Measurements from ENCODE around the gene SAA1. TPM values are rescaled to one million over a fixed set of nuclear protein-coding genes. Genes with fewer than 3 reads are reported as not detected.

SAA1 gene
- not detected in 2 replicates for total RNA-seq

GRCh38 chr11:18265949-18266348 lies at the start of gene SAA1:
Gene SAA1 (plus strand): TSS chr11:18266264. CDS start chr11:18266888, 624 bp downstream.
- H3K4me3 Mint-ChIP-seq, result no peak within 1 kb of the TSS
- no peaks in the 10 kb centered on the region for H3K9me3 Mint-ChIP-seq
- intact Hi-C loops (cut with micrococcal nuclease), result no loop called here
- H3K4me1 Mint-ChIP-seq, result peaks cover 8% of the 10 kb centered on the region
- peaks cover 2% of the 10 kb centered on the region for H3K27me3 Mint-ChIP-seq
- no peak within 1 kb of the TSS for H3K27ac Mint-ChIP-seq
- DNase-seq, result no peak
- H3K36me3 Mint-ChIP-seq (ENCODE audit: low read depth), result no peaks in the 10 kb centered on the region

GRCh38 chr11:18221274-18221876 lies 44.7 kb upstream of the SAA1 start:
- DNase-seq, result no peak
- peaks cover 42% of the 10 kb centered on the region for H3K27me3 Mint-ChIP-seq
- no peak overlapping the region for H3K4me3 Mint-ChIP-seq
- intact Hi-C loops (cut with micrococcal nuclease), result no loop called here
- H3K9me3 Mint-ChIP-seq, result no peaks in the 10 kb centered on the region
- H3K36me3 Mint-ChIP-seq (ENCODE audit: low read depth), result no peaks in the 10 kb centered on the region
- H3K27ac Mint-ChIP-seq, result no peak overlapping the region
- no peaks in the 10 kb centered on the region for H3K4me1 Mint-ChIP-seq

GRCh38 chr11:18222814-18223421 lies 43.1 kb upstream of the SAA1 start:
- intact Hi-C loops (cut with micrococcal nuclease), result no loop called here
- H3K36me3 Mint-ChIP-seq (ENCODE audit: low read depth), result no peaks in the 10 kb centered on the region
- H3K4me1 Mint-ChIP-seq, result no peaks in the 10 kb centered on the region
- H3K27me3 Mint-ChIP-seq, result peaks cover 33% of the 10 kb centered on the region
- no peak for DNase-seq
- H3K27ac Mint-ChIP-seq, result no peak overlapping the region
- no peaks in the 10 kb centered on the region for H3K9me3 Mint-ChIP-seq
- no peak overlapping the region for H3K4me3 Mint-ChIP-seq

GRCh38 chr11:18223591-18224387 lies 42.3 kb upstream of the SAA1 start:
- Mint-ChIP-seq H3K27me3 (peaks cover 25% of the 10 kb centered on the region), H3K4me3 (no peak overlapping the region), H3K36me3 (ENCODE audit: low read depth) (no peaks in the 10 kb centered on the region), H3K9me3 (no peaks in the 10 kb centered on the region), H3K27ac (no peak overlapping the region), H3K4me1 (no peaks in the 10 kb centered on the region)
- DNase-seq, result no peak
- intact Hi-C loops (cut with micrococcal nuclease), result no loop called here

GRCh38 chr11:18225913-18226312 lies 40.2 kb upstream of the SAA1 start:
- no peaks in the 10 kb centered on the region for H3K4me1 Mint-ChIP-seq
- no peak overlapping the region for H3K27ac Mint-ChIP-seq
- H3K9me3 Mint-ChIP-seq, result no peaks in the 10 kb centered on the region
- peaks cover 13% of the 10 kb centered on the region for H3K27me3 Mint-ChIP-seq
- H3K4me3 Mint-ChIP-seq, result no peak overlapping the region
- intact Hi-C loops (cut with micrococcal nuclease), result no loop called here
- DNase-seq, result no peak
- no peaks in the 10 kb centered on the region for H3K36me3 Mint-ChIP-seq (ENCODE audit: low read depth)

GRCh38 chr11:18229501-18229900 lies 36.6 kb upstream of the SAA1 start:
- no peak overlapping the region for H3K27ac Mint-ChIP-seq
- DNase-seq, result no peak
- H3K27me3 Mint-ChIP-seq, result peaks cover 22% of the 10 kb centered on the region
- H3K9me3 Mint-ChIP-seq, result no peaks in the 10 kb centered on the region
- no peaks in the 10 kb centered on the region for H3K36me3 Mint-ChIP-seq (ENCODE audit: low read depth)
- H3K4me1 Mint-ChIP-seq, result no peaks in the 10 kb centered on the region
- intact Hi-C loops (cut with micrococcal nuclease), result no loop called here
- H3K4me3 Mint-ChIP-seq, result no peak overlapping the region

GRCh38 chr11:18230859-18231258 lies 35.2 kb upstream of the SAA1 start:
- Mint-ChIP-seq H3K4me3 (no peak overlapping the region), H3K9me3 (no peaks in the 10 kb centered on the region), H3K27ac (no peak overlapping the region), H3K27me3 (peaks cover 24% of the 10 kb centered on the region), H3K4me1 (no peaks in the 10 kb centered on the region), H3K36me3 (ENCODE audit: low read depth) (no peaks in the 10 kb centered on the region)
- no peak for DNase-seq
- intact Hi-C loops (cut with micrococcal nuclease), result no loop called here

- DNase-seq, result no peak
- intact Hi-C loops (cut with micrococcal nuclease), result no loop called here
- Mint-ChIP-seq H3K27ac (no peak overlapping the region), H3K9me3 (no peaks in the 10 kb centered on the region), H3K4me1 (no peaks in the 10 kb centered on the region), H3K27me3 (peaks cover 42% of the 10 kb centered on the region), H3K36me3 (ENCODE audit: low read depth) (no peaks in the 10 kb centered on the region), H3K4me3 (no peak overlapping the region)
Observed at GRCh38 chr11:18233912-18234311, 32.2 kb upstream of the SAA1 start.

- H3K27ac Mint-ChIP-seq, result no peak overlapping the region
- H3K4me1 Mint-ChIP-seq, result no peaks in the 10 kb centered on the region
- H3K36me3 Mint-ChIP-seq (ENCODE audit: low read depth), result no peaks in the 10 kb centered on the region
- H3K9me3 Mint-ChIP-seq, result no peaks in the 10 kb centered on the region
- peaks cover 50% of the 10 kb centered on the region for H3K27me3 Mint-ChIP-seq
- H3K4me3 Mint-ChIP-seq, result no peak overlapping the region
- intact Hi-C loops (cut with micrococcal nuclease), result no loop called here
- DNase-seq, result no peak
Observed at GRCh38 chr11:18235394-18236334, 30.4 kb upstream of the SAA1 start.

GRCh38 chr11:18236664-18237356 lies 29.3 kb upstream of the SAA1 start, which contains the start of gene SAA4:
Gene SAA4 (minus strand): TSS chr11:18236802. CDS start chr11:18235926, 876 bp downstream.
- Mint-ChIP-seq H3K9me3 (no peaks in the 10 kb centered on the region), H3K27me3 (peaks cover 58% of the 10 kb centered on the region), H3K4me3 (no peak within 1 kb of the TSS), H3K4me1 (no peaks in the 10 kb centered on the region), H3K36me3 (ENCODE audit: low read depth) (no peaks in the 10 kb centered on the region), H3K27ac (no peak within 1 kb of the TSS)
- intact Hi-C loops (cut with micrococcal nuclease), result no loop called here
- DNase-seq, result no peak

GRCh38 chr11:18239655-18240054 lies 26.4 kb upstream of the SAA1 start:
- no peak overlapping the region for H3K27ac Mint-ChIP-seq
- no peaks in the 10 kb centered on the region for H3K36me3 Mint-ChIP-seq (ENCODE audit: low read depth)
- no peaks in the 10 kb centered on the region for H3K9me3 Mint-ChIP-seq
- DNase-seq, result no peak
- H3K4me1 Mint-ChIP-seq, result peaks cover 5% of the 10 kb centered on the region
- intact Hi-C loops (cut with micrococcal nuclease), result loop anchor here (5.0 to 10.0 kb wide), 5 partner anchors 158 to 525 kb away; partner anchors contain the start of genes SPTY2D1 and TSG101
- H3K27me3 Mint-ChIP-seq, result peaks cover 55% of the 10 kb centered on the region
- no peak overlapping the region for H3K4me3 Mint-ChIP-seq

- Mint-ChIP-seq H3K9me3 (no peaks in the 10 kb centered on the region), H3K4me3 (no peak overlapping the region), H3K4me1 (peaks cover 26% of the 10 kb centered on the region), H3K36me3 (ENCODE audit: low read depth) (no peaks in the 10 kb centered on the region), H3K27me3 (peaks cover 27% of the 10 kb centered on the region), H3K27ac (no peak overlapping the region)
- intact Hi-C loops (cut with micrococcal nuclease), result loop anchor here (2.0 to 10.0 kb wide), 6 partner anchors 79 to 521 kb away; partner anchors contain the start of genes GTF2H1, HPS5, SPTY2D1 and TSG101
- DNase-seq, result peak; percentile 93
Observed at GRCh38 chr11:18243783-18244362, 22.2 kb upstream of the SAA1 start.
